ENCODE data around the gene WAS. TPM values are rescaled to one million over a fixed set of nuclear protein-coding genes. Genes with fewer than 3 reads are reported as not detected.

The WAS gene
- total RNA-seq, 4 donors from 2014 or later = 1.2 to 7.1 (median 3.7) TPM

DNA sequence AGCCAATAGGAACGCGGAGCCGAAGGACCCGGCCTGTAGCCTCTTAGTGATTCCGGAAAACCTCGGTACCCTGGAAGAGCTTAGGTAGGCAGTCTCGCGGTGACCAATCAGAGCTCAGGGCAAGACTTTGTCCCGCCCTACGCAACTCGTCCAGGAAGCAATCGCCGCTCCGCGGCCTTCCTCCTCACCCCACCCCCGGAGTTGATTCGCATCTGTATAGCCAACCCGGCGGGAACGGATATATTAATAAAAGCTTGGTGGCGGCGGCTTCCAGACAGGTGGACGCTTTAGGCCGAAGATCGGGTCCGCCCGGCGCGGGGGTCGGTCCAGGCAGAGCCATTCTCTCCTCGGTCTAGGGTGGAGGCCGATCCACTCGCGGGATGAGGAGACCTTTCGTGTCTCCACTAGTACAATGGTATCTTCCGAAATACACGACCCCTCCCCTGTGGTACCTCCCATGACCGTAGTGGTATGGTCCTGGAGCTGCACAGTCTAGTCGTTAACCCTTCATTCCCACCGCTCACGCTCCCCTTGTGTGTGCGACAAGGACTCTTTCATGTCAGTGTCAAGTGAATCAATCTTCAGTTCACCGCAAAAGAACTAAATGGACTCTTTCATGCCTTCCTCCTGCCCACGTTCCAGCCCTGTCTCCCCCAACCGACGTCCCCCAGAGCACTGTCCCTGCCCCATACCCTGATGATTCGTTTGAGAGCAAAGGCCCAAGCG lies 53.8 kb downstream of the WAS start:
- no peaks in the 10 kb centered on the region for H3K36me3 ChIP-seq
- DNase-seq = peak; percentile 60
- peak overlapping the region; percentile 89 to 95 (median 92) for H3K27ac ChIP-seq
- TF ChIP-seq, protein P1, sequence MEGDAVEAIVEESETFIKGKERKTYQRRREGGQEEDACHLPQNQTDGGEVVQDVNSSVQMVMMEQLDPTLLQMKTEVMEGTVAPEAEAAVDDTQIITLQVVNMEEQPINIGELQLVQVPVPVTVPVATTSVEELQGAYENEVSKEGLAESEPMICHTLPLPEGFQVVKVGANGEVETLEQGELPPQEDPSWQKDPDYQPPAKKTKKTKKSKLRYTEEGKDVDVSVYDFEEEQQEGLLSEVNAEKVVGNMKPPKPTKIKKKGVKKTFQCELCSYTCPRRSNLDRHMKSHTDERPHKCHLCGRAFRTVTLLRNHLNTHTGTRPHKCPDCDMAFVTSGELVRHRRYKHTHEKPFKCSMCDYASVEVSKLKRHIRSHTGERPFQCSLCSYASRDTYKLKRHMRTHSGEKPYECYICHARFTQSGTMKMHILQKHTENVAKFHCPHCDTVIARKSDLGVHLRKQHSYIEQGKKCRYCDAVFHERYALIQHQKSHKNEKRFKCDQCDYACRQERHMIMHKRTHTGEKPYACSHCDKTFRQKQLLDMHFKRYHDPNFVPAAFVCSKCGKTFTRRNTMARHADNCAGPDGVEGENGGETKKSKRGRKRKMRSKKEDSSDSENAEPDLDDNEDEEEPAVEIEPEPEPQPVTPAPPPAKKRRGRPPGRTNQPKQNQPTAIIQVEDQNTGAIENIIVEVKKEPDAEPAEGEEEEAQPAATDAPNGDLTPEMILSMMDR (IDR thresholded peaks at IDR 0.05) = no peak
- TF ChIP-seq POLR2A (IDR thresholded peaks at IDR 0.05) = peak in 2 of 4 donors; percentile 36 to 57
- intact Hi-C loops (cut with DNase I) = no loop called here
- no peaks in the 10 kb centered on the region for H3K9me3 ChIP-seq
- peak overlapping the region; percentile 46 to 74 (median 57) for H3K4me3 ChIP-seq
- WGBS, 2 donors = 0 to 41% methylated on average over 3 to 47 of the region's 48 CpGs
- peaks cover 0 to 15% (median 0%) of the 10 kb centered on the region in 3 donors for H3K4me1 ChIP-seq
- no peaks in the 10 kb centered on the region for H3K27me3 ChIP-seq

DNA sequence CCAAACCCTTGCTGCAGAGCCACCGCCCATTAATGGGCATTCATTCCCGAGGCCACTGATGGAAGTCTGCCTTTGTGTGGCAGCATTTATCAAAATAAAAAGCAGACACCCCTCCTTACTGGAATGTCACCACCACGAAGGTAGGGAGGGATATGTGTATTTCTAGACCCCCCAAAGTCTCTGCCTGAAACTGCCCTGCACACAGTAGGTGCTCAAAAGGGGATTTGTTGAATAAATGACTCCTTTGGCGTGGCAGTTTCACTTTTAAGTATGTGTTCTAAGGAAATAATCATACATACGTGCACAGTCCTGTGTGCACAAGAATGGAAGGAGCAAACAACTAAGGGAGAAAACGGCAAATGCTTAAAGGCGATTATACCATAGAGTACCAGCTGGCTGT lies 54.3 kb downstream of the WAS start:
- no peak for DNase-seq
- Histone ChIP-seq H3K27me3 (no peaks in the 10 kb centered on the region), H3K27ac (peak overlapping the region; percentile 89 to 95 (median 92)), H3K4me1 (peaks cover 0 to 15% (median 0%) of the 10 kb centered on the region in 3 donors), H3K9me3 (no peaks in the 10 kb centered on the region), H3K36me3 (no peaks in the 10 kb centered on the region), H3K4me3 (peak overlapping the region; percentile 46 to 74 (median 57))
- no peak for TF ChIP-seq POLR2A (IDR thresholded peaks at IDR 0.05)
- TF ChIP-seq, protein P1 (IDR thresholded peaks at IDR 0.05) = no peak
- WGBS, 2 donors = 39 to 43% methylated on average over 3 to 7 of the region's 7 CpGs
- intact Hi-C loops (cut with DNase I) = no loop called here

Small RNA genes within 50 kb of the gene (small RNA-seq; reads per million reads assigned to genes)
- gene RNU6-1056P = 0 reads per million in 4 donors

Other genes with a start within 250 kb of the WAS start
- gene SLC38A5, start 213.5 kb upstream of the WAS start, total RNA-seq = 10 to 100 TPM in 3 of 4 donors, 1 to 10 TPM in 1; 9.6 to 25.4 (median 24.7) TPM
- 10 to 100 TPM; 33.4 to 61.8 (median 45.8) TPM for gene FTSJ1, start 207.6 kb upstream of the WAS start, total RNA-seq
- 10 to 100 TPM; 11.2 to 25.8 (median 17.6) TPM for gene PORCN, start 174.8 kb upstream of the WAS start, total RNA-seq
- 100 to 1,000 TPM in 1 of 4 donors, 10 to 100 TPM in 3; 60.8 to 119 (median 87.1) TPM for gene EBP, start 162.0 kb upstream of the WAS start, total RNA-seq
- gene TBC1D25, start 144.1 kb upstream of the WAS start, total RNA-seq = 10 to 100 TPM in 1 of 4 donors, 1 to 10 TPM in 3; 5.5 to 11.7 (median 8.5) TPM
- gene RBM3, start 109.3 kb upstream of the WAS start, total RNA-seq = 100 to 1,000 TPM; 110 to 220 (median 214) TPM
- gene WDR13, start 86.3 kb upstream of the WAS start, total RNA-seq = 10 to 100 TPM; 50.5 to 86.6 (median 68.5) TPM
- gene SUV39H1, start 12.9 kb downstream of the WAS start, total RNA-seq = 10 to 100 TPM in 1 of 4 donors, 1 to 10 TPM in 3; 4.6 to 12.1 (median 8.2) TPM
- gene GLOD5, start 77.9 kb downstream of the WAS start, total RNA-seq = not detected
- not detected for gene GATA1, start 102.8 kb downstream of the WAS start, total RNA-seq
- gene HDAC6, start 118.3 kb downstream of the WAS start, total RNA-seq = 10 to 100 TPM; 39.9 to 54.9 (median 48.2) TPM
- not detected for gene ERAS, start 142.7 kb downstream of the WAS start, total RNA-seq
- gene PCSK1N, start 151.8 kb downstream of the WAS start, total RNA-seq = 1 to 10 TPM in 2 of 4 donors, under 1 TPM in 1, not detected in 1; 0.44 to 2.3 (median 1.3) TPM
- 10 to 100 TPM; 27.1 to 58.9 (median 34.6) TPM for gene TIMM17B, start 214.0 kb downstream of the WAS start, total RNA-seq
- 10 to 100 TPM; 45.3 to 87.4 (median 53.0) TPM for gene PQBP1, start 214.1 kb downstream of the WAS start, total RNA-seq
- 10 to 100 TPM; 13.7 to 28.9 (median 21.0) TPM for gene SLC35A2, start 227.8 kb downstream of the WAS start, total RNA-seq
- gene PIM2, start 235.2 kb downstream of the WAS start, total RNA-seq = 1 to 10 TPM; 3.3 to 9.7 (median 7.6) TPM

Measured in esophagus squamous epithelium (tissue), 5 donors.